Fibroblast of peridontal ligament (primary cell): ENCODE measurements around the gene IRX5.
A peak's percentile ranks its signal among the peaks of the same experiment; 100 is the strongest.

Experiments
- DNase-seq: peaks from one replicate; pipeline ENCODE4 v3.0.0-alpha.2; 2010; ENCODE audit errors: extremely low read depth

Gene IRX5

GRCh38 chr16:54947616-54948015, 17.0 kb downstream of the IRX5 start:
- DNase-seq: no peak

- DNase-seq: no peak
These were observed 21.5 kb downstream of the IRX5 start for GRCh38 chr16:54952195-54952594.

GRCh38 chr16:54953461-54953860, 22.8 kb downstream of the IRX5 start:
- DNase-seq: no peak

GRCh38 chr16:54954220-54954619, 23.6 kb downstream of the IRX5 start:
- no peak for DNase-seq

GRCh38 chr16:54955757-54956156, 25.1 kb downstream of the IRX5 start:
- DNase-seq: no peak

GRCh38 chr16:54957403-54958166, 26.9 kb downstream of the IRX5 start:
- DNase-seq: peak; percentile 9

- DNase-seq: no peak
These were observed 31.4 kb downstream of the IRX5 start for GRCh38 chr16:54962045-54962444.

GRCh38 chr16:54964239-54964638, 33.6 kb downstream of the IRX5 start:
- no peak for DNase-seq

- no peak for DNase-seq
These were observed 34.8 kb downstream of the IRX5 start for GRCh38 chr16:54965464-54965863.

- no peak for DNase-seq
These were observed 37.3 kb downstream of the IRX5 start for GRCh38 chr16:54968011-54968410.

- no peak for DNase-seq
These were observed 38.1 kb downstream of the IRX5 start for GRCh38 chr16:54968784-54969183.

- no peak for DNase-seq
These were observed 39.4 kb downstream of the IRX5 start for GRCh38 chr16:54970016-54970415.

- DNase-seq: no peak
These were observed 43.7 kb downstream of the IRX5 start for GRCh38 chr16:54974367-54974766.

- DNase-seq: no peak
These were observed 46.1 kb downstream of the IRX5 start for GRCh38 chr16:54976651-54977200.

- no peak for DNase-seq
These were observed 46.5 kb downstream of the IRX5 start for GRCh38 chr16:54977211-54977610.

- DNase-seq: no peak
These were observed 50.2 kb downstream of the IRX5 start for GRCh38 chr16:54980821-54981220.
